PC-3 (cell line): ENCODE measurements around the gene A3GALT2. TPM values are rescaled to one million over a fixed set of nuclear protein-coding genes. Genes with fewer than 3 reads are reported as not detected.

ENCODE experiments used
- ATAC-seq: fragments of 200-7000 bp; cut with Tn5 transposase; 2 replicates; pipeline ENCODE4 v1.9.1; 2020; ENCODE audit warnings: mild to moderate bottlenecking, moderate library complexity
- BruUV-seq: library from RNA; stranded (reverse); fragments of 400-500 nt; replicated peaks from 2 replicates; lab custom pipeline; 2021; lab: Mats Ljungman, UMichigan
- CTCF ChIA-PET: fragments of 300-600 bp; sonication (Branson Sonifier 250); formaldehyde crosslinking; loops from one replicate; lab custom pipeline; 2022; ENCODE audit warnings: antibody characterized with exemption; lab: Charles Lee
- POLR2A ChIA-PET: fragments of 300-600 bp; sonication (Branson Sonifier 250); formaldehyde crosslinking; loops from one replicate; lab custom pipeline; 2022; ENCODE audit warnings: antibody characterized with exemption; ENCODE audit not compliant: unreplicated experiment; lab: Charles Lee
- DNase-seq: peaks from one replicate; pipeline ENCODE4 v3.0.0-alpha.2; 2015
- H2AFZ ChIP-seq: fragments of 300-600 bp; sonication (generic); 2 replicates; pipeline ENCODE4 v1.6.0; 2016; ENCODE audit warnings: antibody characterized with exemption, low read length
- H3F3A ChIP-seq: fragments of 300-600 bp; sonication (generic); one replicate; pipeline ENCODE4 v1.6.0; 2017; ENCODE audit warnings: antibody characterized with exemption, low read length, control low read depth, mild to moderate bottlenecking; ENCODE audit not compliant: unreplicated experiment
- H3K27ac ChIP-seq: fragments of 300-600 bp; sonication (generic); 2 replicates; pipeline ENCODE4 v1.5.1; 2016; ENCODE audit warnings: mild to moderate bottlenecking, low read length
- H3K27me3 ChIP-seq: fragments of 300-600 bp; sonication (generic); 2 replicates; pipeline ENCODE4 v1.6.1; 2016; ENCODE audit warnings: low read length, mixed read lengths
- H3K36me3 ChIP-seq: fragments of 300-600 bp; sonication (generic); 2 replicates; pipeline ENCODE4 v1.6.1; 2016; ENCODE audit warnings: low read depth, mixed run types, low read length, mixed read lengths
- H3K4me1 ChIP-seq: fragments of 300-600 bp; sonication (generic); 2 replicates; pipeline ENCODE4 v1.5.1; 2016; ENCODE audit warnings: low read length; ENCODE audit not compliant: insufficient read depth
- H3K4me2 ChIP-seq: fragments of 300-600 bp; sonication (generic); 2 replicates; pipeline ENCODE4 v1.6.0; 2016; ENCODE audit warnings: low read length
- H3K4me3 ChIP-seq: fragments of 300-600 bp; sonication (generic); 2 replicates; pipeline ENCODE4 v1.5.1; 2016; ENCODE audit warnings: mild to moderate bottlenecking, low read length, mixed read lengths
- H3K79me2 ChIP-seq: fragments of 300-600 bp; sonication (generic); 2 replicates; pipeline ENCODE4 v1.6.1; 2017; ENCODE audit warnings: low read length, mixed read lengths
- H3K9ac ChIP-seq: fragments of 300-600 bp; sonication (generic); 2 replicates; pipeline ENCODE4 v1.6.0; 2016; ENCODE audit warnings: mild to moderate bottlenecking, low read length
- H3K9me2 ChIP-seq: fragments of 300-600 bp; sonication (generic); replicated peaks from 2 replicates; pipeline ENCODE4 v1.6.1; 2016; ENCODE audit warnings: mixed run types, low read length, mixed read lengths
- H3K9me3 ChIP-seq: fragments of 300-600 bp; sonication (generic); 2 replicates; pipeline ENCODE4 v1.6.1; 2016; ENCODE audit warnings: low read length, mixed read lengths
- H4K20me1 ChIP-seq: fragments of 300-600 bp; sonication (generic); 2 replicates; pipeline ENCODE4 v1.6.1; 2016; ENCODE audit warnings: low read length, mixed read lengths
- CTCF ChIP-seq: fragments of 300-600 bp; sonication (generic); conservative IDR thresholded peaks from 2 replicates; pipeline ENCODE4 v1.5.1; 2017; ENCODE audit warnings: antibody characterized with exemption, low read depth, mild to moderate bottlenecking, low read length
- EZH2 ChIP-seq: fragments of 300-600 bp; sonication (generic); IDR thresholded peaks from one replicate; pipeline ENCODE4 v1.6.1; 2017; ENCODE audit warnings: antibody characterized with exemption, mild to moderate bottlenecking, low read length; ENCODE audit not compliant: unreplicated experiment
- EZH2phosphoT487 ChIP-seq: fragments of 300-600 bp; sonication (generic); IDR thresholded peaks from 2 replicates; pipeline ENCODE4 v1.6.1; 2018; ENCODE audit warnings: mild to moderate bottlenecking, antibody characterized with exemption, low read length, borderline replicate concordance
- intact Hi-C: fragments of 100-400 bp; cut with micrococcal nuclease; formaldehyde crosslinking; loops from 2 replicates; pipeline ENCODE4 v1.9.0; 2023
- total RNA-seq: library from RNA; depleted of rRNA; stranded (reverse); fragments of >200 nt; gene quantifications from 2 replicates; pipeline ENCODE4 v1.2.3, GENCODE V29; 2014

The A3GALT2 gene
- total RNA-seq, 1 experiment from 2014 or later: not detected

- no peak for DNase-seq
- TF ChIP-seq EZH2 (no peak), EZH2phosphoT487 (no peak), CTCF (no peak)
- Histone ChIP-seq H3K9me3 (no peaks in the 10 kb centered on the region), H3K4me1 (no peaks in the 10 kb centered on the region), H4K20me1 (no peaks in the 10 kb centered on the region), H3K4me2 (no peak overlapping the region), H3K36me3 (no peaks in the 10 kb centered on the region), H3K4me3 (no peak overlapping the region), H2AFZ (no peak overlapping the region), H3F3A (no peaks in the 10 kb centered on the region), H3K79me2 (no peaks in the 10 kb centered on the region), H3K9me2 (no peaks in the 10 kb centered on the region), H3K27me3 (no peaks in the 10 kb centered on the region), H3K9ac (no peak overlapping the region), H3K27ac (no peak overlapping the region)
- BruUV-seq: no TSS peak
- POLR2A ChIA-PET: no interaction called here
- no peak for ATAC-seq
- CTCF ChIA-PET: no interaction called here
- intact Hi-C loops: no loop called here
Observed at GRCh38 chr1:33305016-33305415, 15.9 kb downstream of the A3GALT2 start.

GRCh38 chr1:33302325-33302724 lies 18.6 kb downstream of the A3GALT2 start:
- ATAC-seq: no peak
- intact Hi-C loops: no loop called here
- H3K4me3 ChIP-seq: no peak overlapping the region

More at GRCh38 chr1:33302325-33302724, 18.6 kb downstream of the A3GALT2 start:
- no peak for DNase-seq
- H3K27me3 ChIP-seq: no peaks in the 10 kb centered on the region
- H3K27ac ChIP-seq: no peak overlapping the region
- no peaks in the 10 kb centered on the region for H3K4me1 ChIP-seq
- no peak overlapping the region for H3K9ac ChIP-seq
- no peak overlapping the region for H3K4me2 ChIP-seq
- H3K9me3 ChIP-seq: no peaks in the 10 kb centered on the region
- BruUV-seq: no TSS peak
- TF ChIP-seq CTCF (no peak), EZH2phosphoT487 (no peak), EZH2 (no peak)
- no peaks in the 10 kb centered on the region for H3K9me2 ChIP-seq
- ChIA-PET CTCF (no interaction called here), POLR2A (no interaction called here)
- H3F3A ChIP-seq: no peaks in the 10 kb centered on the region
- H4K20me1 ChIP-seq: no peaks in the 10 kb centered on the region
- H3K36me3 ChIP-seq: no peaks in the 10 kb centered on the region; the same call in 1 of the 2 replicates
- H3K79me2 ChIP-seq: no peaks in the 10 kb centered on the region
- H2AFZ ChIP-seq: no peak overlapping the region
